Subcutaneous adipose tissue (tissue), 4 donors: ENCODE results near the gene EXD3. TPM values are rescaled to one million over a fixed set of nuclear protein-coding genes. Genes with fewer than 3 reads are reported as not detected.

ENCODE experiments used
- total RNA-seq, 4 donors: library from RNA; depleted of rRNA; stranded (reverse); fragments of >200 nt; gene quantifications; one replicate each; pipeline ENCODE4 v1.1.0, GENCODE V29; 2016
- TF ChIP-seq, protein P1 (sequence below): fragments of 450-650 bp; IDR thresholded peaks from one replicate; pipeline ENCODE4 v1.5.1; 2016; ENCODE audit warnings: low read depth, mild to moderate bottlenecking, control low read depth, antibody characterized with exemption, moderate library complexity

EXD3 gene
- total RNA-seq, 4 donors from 2014 or later, result 7.5 to 44.6 (median 10.5) TPM

DNA sequence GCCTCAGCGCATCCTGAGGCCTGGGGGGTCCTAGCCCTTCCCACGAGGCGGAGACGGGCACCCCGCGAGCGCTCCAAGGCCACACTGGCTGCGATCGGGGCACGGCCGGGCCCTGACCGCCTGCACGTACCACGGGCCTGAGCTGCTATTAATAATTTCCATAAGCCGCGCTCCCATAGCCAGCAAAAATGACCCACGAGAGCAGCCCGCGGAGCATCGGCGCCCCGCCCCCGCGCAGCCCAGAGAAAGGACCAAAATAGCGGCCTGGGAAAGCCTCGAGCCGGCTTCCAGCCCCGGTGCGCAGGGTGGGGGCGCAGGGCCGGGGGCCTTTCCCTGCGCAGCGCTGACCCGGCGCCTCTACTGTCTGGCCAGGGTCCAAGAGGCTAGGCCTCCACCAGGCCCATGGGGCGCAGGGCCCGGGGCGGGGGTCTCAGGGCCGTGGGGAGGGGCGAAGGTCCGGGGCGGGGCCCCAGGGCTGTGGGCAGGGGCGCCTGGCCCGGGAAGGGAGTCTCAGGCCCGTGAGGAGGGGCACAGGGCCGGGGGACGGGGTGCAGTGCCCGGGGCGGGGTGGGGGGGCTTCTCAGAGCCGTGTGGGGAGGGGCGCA is 54.4 kb downstream of the EXD3 start:
- TF ChIP-seq, protein P1, sequence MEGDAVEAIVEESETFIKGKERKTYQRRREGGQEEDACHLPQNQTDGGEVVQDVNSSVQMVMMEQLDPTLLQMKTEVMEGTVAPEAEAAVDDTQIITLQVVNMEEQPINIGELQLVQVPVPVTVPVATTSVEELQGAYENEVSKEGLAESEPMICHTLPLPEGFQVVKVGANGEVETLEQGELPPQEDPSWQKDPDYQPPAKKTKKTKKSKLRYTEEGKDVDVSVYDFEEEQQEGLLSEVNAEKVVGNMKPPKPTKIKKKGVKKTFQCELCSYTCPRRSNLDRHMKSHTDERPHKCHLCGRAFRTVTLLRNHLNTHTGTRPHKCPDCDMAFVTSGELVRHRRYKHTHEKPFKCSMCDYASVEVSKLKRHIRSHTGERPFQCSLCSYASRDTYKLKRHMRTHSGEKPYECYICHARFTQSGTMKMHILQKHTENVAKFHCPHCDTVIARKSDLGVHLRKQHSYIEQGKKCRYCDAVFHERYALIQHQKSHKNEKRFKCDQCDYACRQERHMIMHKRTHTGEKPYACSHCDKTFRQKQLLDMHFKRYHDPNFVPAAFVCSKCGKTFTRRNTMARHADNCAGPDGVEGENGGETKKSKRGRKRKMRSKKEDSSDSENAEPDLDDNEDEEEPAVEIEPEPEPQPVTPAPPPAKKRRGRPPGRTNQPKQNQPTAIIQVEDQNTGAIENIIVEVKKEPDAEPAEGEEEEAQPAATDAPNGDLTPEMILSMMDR, result no peak

DNA sequence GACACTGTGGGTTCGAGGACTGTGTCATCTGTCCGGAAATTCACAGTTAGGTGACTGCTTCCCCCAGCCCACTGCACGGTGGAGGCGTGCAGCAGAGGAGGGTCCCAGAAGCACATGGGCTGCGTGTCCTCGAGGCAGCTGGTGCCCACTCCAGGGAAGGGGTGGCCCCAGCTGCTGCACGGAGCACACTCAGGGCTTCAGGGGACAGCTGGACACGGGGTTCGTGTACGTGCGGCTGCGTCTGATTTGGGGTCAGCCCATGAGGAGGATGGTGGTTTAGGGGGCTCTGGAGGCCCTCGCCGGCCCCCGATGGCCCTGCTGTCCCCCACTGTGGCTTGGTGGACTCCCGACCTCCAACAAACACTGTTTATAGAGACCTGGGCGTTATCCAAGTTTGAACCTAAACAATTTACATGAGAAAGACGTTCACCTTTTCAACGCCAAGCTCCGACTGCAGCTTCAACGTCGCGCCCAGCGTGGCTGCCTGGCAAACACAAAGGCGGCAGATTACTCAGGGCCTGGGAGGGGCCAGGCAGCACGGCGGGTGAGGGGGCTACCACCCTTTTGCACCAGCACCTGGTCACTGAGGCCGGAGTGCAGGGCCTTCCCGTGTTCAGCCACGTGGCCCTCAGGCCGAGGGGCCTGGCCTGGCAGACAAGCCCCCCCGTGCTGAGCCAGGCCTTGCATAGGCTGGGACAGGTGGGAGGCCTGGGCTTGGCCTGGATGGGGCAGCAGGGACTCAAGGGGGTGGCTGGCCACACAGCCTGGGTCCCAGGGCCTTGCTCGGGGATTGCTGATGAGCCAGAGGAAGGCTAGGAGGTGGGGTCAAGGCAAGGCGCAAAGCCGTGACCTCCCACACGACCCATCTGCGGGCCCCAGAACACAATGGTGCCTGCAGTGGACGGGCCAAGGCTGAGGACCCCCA is 55.2 kb downstream of the EXD3 start:
- TF ChIP-seq, protein P1, result no peak

DNA sequence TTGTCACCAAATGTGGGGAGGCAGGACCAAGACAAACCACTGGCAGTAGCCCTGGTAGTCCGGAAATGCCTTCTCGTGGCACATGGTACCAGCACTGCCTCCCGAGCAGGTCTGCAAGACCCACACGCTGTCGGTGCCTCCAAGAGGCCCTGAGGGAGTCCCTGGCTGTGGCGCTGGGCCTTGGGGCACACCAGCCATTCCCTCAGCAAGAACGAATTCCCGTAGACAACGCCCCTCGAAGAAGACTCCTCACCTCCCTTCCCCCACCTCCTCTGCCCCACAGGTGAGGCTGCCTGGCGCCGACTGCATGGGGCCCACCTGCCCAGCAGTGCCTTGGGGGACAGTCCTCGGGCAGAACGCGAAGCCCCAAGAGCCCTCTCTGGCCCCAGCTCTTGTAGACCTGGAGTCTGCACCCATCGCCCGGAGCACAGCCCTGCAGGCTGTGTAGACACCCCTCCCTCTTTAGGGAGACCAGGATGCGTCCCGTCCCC is 56.0 kb downstream of the EXD3 start:
- TF ChIP-seq, protein P1, result no peak

DNA sequence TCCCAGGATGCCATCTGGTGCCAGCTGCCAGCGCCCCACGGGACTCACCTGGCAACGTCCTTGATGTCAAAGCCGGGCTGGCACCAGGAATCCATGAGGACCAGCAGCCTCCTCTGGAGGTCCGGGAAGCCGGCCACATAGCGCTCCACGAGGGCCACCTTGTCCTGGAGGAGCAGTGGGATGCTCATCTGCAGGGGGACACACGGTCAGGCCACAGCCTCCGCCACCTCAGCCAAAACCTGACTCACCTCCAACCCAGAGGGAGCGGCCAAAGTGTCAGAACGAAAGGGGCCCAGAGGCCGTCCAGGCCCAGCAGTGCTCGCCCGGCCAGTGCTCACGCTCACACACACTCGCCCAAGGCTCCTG is 56.5 kb downstream of the EXD3 start:
- TF ChIP-seq, protein P1, result no peak

DNA sequence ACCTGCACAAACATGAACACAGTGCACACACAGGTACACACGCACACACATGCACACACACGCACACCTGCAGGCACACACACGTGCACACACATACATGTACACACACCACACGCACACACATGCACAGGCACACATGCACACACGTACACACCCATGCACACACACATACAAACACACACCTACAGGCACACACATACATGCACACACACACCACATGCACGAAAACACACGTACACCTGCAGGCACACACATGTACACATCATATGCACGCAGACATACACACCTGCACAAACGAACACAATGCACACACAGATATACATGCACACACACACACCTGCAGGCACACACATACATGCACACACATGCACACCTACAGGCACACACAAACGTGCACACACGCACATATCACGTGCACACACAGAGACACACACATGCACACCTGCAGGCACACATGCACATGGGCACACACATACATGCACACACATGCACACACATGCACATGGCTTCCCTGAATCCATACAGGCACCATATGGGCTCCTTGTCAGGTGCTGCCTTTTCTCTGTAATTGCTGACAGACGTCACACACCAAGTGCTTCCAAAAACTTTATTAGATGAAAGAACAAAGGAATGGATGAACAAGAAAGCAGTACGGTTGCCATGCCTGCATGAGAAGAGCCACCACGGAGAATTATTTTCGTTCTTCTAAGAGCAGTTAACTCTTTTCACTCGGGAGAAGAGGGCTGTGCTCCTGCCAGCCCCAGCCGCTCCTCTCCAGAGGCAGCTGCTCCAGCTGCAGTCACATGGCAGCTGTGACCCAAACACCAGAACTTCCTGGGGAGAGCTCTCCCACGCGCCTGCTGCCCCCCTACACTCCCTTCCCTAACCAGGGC is 57.2 kb downstream of the EXD3 start:
- TF ChIP-seq, protein P1, result no peak

DNA sequence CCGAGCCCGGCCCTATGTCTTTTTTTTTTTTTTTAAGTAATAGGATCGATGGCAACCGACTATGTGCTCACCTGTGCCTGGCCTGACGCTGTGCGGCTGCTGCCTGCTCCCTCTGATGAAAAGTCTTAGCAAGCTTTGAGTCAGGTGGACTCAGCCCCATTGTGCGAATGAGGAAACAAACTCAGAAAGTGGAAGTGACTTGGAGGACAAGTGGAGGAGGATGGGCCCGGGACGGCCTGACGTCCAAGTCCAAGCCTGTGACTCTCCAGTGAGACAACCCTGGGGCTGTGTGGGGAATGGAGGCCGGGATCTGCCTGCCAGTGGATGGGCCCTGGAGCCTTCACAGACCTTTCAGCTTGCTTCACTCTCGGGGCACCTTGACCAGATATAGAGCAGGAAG is 57.9 kb downstream of the EXD3 start:
- TF ChIP-seq, protein P1, result no peak
